Panc1 (cell line): ENCODE results near the gene TBC1D2.

Experiments
- POLR2AphosphoS5 ChIP-seq: IDR thresholded peaks from 2 replicates; pipeline ENCODE4 v1.6.1; 2012; ENCODE audit warnings: mild to moderate bottlenecking, low read depth, low read length, moderate library complexity
- SIN3A ChIP-seq: IDR thresholded peaks from 2 replicates; pipeline ENCODE4 v1.6.1; 2012; ENCODE audit warnings: low read depth, mild to moderate bottlenecking, low read length, moderate library complexity, borderline replicate concordance; ENCODE audit not compliant: insufficient read depth
- TCF7L2 ChIP-seq: IDR thresholded peaks from 2 replicates; pipeline ENCODE4 v1.6.1; 2011; ENCODE audit warnings: mild to moderate bottlenecking, low read depth, low read length, inconsistent platforms
- TF ChIP-seq, protein P1 (sequence below): fragments of 450-650 bp; IDR thresholded peaks from 2 replicates; pipeline ENCODE4 v1.5.1; 2017; ENCODE audit warnings: mild to moderate bottlenecking
- TF ChIP-seq, protein P2 (sequence below), 2 experiments: IDR thresholded peaks; 2 replicates each; pipeline ENCODE4 v1.6.1; 2011 to 2012; ENCODE audit warnings: low read depth in 2 of 2, control low read depth in 1 of 2, low read length in 1 of 2, mild to moderate bottlenecking in 1 of 2, moderate library complexity in 1 of 2; ENCODE audit not compliant: insufficient read depth in 1 of 2

DNA sequence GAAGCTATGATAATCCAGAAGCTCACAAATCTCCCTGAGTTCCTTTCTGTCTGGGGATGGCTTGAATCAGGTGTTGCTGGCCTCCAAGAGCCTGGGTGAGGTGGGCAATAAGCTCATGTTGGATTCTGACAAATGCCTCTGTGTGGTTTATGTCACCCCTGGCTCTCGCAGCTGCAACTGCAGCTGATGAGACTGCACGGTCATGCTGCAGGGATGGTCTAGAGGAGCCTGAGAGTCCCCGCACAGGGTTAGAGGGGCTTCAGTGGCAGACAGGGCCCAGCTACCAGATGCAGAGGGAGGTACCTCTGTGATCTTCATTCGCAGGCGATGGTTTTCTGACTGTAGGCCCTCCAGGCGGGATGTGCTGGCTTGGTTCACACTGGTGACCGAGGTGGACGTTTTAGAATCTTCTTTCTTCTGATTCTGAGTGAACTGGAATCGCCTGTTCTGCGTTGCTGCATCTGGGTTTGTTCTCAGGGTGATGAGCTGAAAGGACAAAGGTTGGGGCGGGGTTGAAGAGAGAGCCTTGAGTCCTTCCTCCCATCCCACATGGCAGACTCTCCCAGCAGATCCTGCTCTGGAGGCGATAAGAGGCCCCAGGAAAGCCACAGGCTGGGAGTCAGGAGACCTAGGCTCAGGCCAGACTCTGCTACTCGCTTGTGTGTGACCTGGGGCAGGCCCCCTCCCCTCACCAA is 47.6 kb upstream of the TBC1D2 start:
- TF ChIP-seq, protein P1, sequence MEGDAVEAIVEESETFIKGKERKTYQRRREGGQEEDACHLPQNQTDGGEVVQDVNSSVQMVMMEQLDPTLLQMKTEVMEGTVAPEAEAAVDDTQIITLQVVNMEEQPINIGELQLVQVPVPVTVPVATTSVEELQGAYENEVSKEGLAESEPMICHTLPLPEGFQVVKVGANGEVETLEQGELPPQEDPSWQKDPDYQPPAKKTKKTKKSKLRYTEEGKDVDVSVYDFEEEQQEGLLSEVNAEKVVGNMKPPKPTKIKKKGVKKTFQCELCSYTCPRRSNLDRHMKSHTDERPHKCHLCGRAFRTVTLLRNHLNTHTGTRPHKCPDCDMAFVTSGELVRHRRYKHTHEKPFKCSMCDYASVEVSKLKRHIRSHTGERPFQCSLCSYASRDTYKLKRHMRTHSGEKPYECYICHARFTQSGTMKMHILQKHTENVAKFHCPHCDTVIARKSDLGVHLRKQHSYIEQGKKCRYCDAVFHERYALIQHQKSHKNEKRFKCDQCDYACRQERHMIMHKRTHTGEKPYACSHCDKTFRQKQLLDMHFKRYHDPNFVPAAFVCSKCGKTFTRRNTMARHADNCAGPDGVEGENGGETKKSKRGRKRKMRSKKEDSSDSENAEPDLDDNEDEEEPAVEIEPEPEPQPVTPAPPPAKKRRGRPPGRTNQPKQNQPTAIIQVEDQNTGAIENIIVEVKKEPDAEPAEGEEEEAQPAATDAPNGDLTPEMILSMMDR: no peak
- TF ChIP-seq POLR2AphosphoS5 (no peak), TCF7L2 (no peak), SIN3A (no peak)
- TF ChIP-seq, protein P2, sequence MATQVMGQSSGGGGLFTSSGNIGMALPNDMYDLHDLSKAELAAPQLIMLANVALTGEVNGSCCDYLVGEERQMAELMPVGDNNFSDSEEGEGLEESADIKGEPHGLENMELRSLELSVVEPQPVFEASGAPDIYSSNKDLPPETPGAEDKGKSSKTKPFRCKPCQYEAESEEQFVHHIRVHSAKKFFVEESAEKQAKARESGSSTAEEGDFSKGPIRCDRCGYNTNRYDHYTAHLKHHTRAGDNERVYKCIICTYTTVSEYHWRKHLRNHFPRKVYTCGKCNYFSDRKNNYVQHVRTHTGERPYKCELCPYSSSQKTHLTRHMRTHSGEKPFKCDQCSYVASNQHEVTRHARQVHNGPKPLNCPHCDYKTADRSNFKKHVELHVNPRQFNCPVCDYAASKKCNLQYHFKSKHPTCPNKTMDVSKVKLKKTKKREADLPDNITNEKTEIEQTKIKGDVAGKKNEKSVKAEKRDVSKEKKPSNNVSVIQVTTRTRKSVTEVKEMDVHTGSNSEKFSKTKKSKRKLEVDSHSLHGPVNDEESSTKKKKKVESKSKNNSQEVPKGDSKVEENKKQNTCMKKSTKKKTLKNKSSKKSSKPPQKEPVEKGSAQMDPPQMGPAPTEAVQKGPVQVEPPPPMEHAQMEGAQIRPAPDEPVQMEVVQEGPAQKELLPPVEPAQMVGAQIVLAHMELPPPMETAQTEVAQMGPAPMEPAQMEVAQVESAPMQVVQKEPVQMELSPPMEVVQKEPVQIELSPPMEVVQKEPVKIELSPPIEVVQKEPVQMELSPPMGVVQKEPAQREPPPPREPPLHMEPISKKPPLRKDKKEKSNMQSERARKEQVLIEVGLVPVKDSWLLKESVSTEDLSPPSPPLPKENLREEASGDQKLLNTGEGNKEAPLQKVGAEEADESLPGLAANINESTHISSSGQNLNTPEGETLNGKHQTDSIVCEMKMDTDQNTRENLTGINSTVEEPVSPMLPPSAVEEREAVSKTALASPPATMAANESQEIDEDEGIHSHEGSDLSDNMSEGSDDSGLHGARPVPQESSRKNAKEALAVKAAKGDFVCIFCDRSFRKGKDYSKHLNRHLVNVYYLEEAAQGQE (IDR thresholded peaks at IDR 0.05; ENCODE audit: insufficient read depth in 1 of 2, low read depth in 2 of 2, low read length in 1 of 2): no peak
